Fibroblast of mammary gland (primary cell): Measurements from ENCODE around the gene SFSWAP.

Experiments
- DNase-seq: peaks from one replicate; pipeline ENCODE4 v3.0.0-alpha.2; 2010; ENCODE audit warnings: low read depth
- H3K4me3 ChIP-seq: 2 replicates; pipeline ENCODE4 v1.5.1; 2011; ENCODE audit warnings: low read depth, mild to moderate bottlenecking, low read length, moderate library complexity; ENCODE audit not compliant: control insufficient read depth
- TF ChIP-seq, protein P1 (sequence below): conservative IDR thresholded peaks from 2 replicates; pipeline ENCODE4 v1.5.1; 2011; ENCODE audit warnings: low read depth, low read length, inconsistent platforms; ENCODE audit not compliant: control insufficient read depth, insufficient read depth

SFSWAP gene

DNA sequence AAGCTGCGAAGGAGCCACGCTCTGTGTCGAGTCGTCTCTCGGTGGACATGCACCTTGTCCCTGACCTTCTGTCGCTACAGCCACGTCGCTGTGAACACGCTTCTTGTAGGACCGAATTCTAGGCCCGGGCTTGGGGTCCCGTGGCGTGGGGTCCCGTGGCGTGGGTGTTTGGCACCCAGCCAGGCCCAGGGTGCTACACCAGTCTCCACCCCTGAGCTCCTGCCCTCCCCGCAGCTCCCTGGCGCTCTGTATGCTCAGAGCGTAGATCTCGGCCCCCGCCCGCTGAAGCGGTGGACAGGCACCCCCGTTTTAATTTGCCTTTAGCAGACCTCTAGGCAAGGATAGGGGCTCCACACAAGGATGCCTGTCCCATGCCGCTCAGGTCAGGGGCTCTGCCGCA, 133.8 kb downstream of the SFSWAP start:
- TF ChIP-seq, protein P1, sequence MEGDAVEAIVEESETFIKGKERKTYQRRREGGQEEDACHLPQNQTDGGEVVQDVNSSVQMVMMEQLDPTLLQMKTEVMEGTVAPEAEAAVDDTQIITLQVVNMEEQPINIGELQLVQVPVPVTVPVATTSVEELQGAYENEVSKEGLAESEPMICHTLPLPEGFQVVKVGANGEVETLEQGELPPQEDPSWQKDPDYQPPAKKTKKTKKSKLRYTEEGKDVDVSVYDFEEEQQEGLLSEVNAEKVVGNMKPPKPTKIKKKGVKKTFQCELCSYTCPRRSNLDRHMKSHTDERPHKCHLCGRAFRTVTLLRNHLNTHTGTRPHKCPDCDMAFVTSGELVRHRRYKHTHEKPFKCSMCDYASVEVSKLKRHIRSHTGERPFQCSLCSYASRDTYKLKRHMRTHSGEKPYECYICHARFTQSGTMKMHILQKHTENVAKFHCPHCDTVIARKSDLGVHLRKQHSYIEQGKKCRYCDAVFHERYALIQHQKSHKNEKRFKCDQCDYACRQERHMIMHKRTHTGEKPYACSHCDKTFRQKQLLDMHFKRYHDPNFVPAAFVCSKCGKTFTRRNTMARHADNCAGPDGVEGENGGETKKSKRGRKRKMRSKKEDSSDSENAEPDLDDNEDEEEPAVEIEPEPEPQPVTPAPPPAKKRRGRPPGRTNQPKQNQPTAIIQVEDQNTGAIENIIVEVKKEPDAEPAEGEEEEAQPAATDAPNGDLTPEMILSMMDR, result no peak
- DNase-seq, result no peak
- no peak overlapping the region for H3K4me3 ChIP-seq

DNA sequence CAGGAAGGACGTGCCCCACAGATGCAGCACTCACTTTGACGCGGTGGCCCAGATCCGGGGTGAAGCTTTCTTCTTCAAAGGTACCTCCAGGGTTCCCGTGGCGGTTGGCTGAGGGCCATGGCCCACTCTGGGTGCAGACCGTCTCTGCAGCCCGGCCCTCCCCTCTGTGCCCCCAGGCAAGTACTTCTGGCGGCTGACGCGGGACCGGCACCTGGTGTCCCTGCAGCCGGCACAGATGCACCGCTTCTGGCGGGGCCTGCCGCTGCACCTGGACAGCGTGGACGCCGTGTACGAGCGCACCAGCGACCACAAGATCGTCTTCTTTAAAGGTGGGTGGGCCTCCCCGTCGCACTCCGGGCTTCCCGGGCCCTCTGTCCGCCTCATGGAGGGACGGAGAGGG, 134.2 kb downstream of the SFSWAP start:
- TF ChIP-seq, protein P1, result no peak
- DNase-seq, result no peak
- no peak overlapping the region for H3K4me3 ChIP-seq

DNA sequence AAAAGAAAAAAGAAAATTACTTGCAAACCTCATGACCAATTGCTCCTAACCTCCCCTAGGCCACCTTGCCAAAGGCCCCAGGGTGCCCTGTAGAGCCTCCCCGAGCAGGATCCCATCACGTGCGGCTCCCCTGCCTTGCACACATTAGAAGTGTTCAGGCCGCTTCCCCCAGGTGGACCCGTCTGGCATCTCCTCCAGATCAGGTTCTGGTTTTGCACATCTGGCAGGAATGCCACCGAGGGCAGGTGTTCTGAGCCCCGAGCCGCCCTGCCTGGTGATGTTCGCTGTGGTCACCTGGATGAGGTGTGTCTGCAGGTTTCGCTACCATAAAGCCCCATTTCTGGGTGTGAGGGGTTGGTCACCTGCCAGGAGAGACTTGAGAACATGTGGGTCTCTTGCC, 136.6 kb downstream of the SFSWAP start:
- TF ChIP-seq, protein P1, result no peak

DNA sequence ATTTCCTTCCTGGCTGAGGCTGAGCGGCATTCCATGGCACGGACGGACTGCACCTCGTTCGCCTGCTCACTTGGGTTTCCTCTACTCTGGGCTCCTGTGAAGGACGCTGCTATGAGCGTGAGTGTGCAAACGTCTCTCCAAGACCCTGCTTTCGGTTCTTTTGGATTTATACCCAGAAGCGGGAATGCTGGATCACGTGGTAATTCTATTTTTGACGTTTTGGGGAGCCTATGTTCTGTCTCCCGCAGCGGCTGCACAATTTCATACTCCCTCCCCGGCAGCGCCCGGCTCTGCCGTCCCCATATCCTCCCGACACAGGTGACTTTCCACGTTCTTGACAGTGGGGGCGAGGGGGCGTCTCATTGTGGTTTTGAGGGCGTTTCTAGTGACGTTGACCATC, 137.9 kb downstream of the SFSWAP start:
- TF ChIP-seq, protein P1, result no peak
- DNase-seq, result no peak
- H3K4me3 ChIP-seq, result no peak overlapping the region

More for the DNA sequence above, 136.6 kb downstream of the SFSWAP start:
- no peak overlapping the region for H3K4me3 ChIP-seq
- no peak for DNase-seq
